GM18907 (cell line): ENCODE results near the gene MYO1D.
"Not testable (repeated sequence)": the region's sequence is repeated elsewhere in the genome, so short reads cannot be mapped to it uniquely, and the experiment has no call there.

Experiments
- ATAC-seq: cut with Tn5 transposase; IDR thresholded peaks from one replicate; pipeline ENCODE4 v1.9.1; 2021; ENCODE audit warnings: mild to moderate bottlenecking, moderate library complexity; ENCODE audit not compliant: unreplicated experiment

Gene MYO1D

GRCh38 chr17:32552280-32552679, 324.6 kb downstream of the MYO1D start:
- no peak for ATAC-seq

- ATAC-seq = peak; percentile 68
These were observed 325.6 kb downstream of the MYO1D start for GRCh38 chr17:32551186-32551955.

GRCh38 chr17:32549559-32549958, 327.4 kb downstream of the MYO1D start:
- no peak for ATAC-seq

- no peak for ATAC-seq
These were observed 330.9 kb downstream of the MYO1D start for GRCh38 chr17:32546031-32546444.

GRCh38 chr17:32542186-32542585, 334.7 kb downstream of the MYO1D start:
- no peak for ATAC-seq

GRCh38 chr17:32541640-32542039, 335.3 kb downstream of the MYO1D start:
- ATAC-seq = no peak

- no peak for ATAC-seq
These were observed 339.9 kb downstream of the MYO1D start for GRCh38 chr17:32536736-32537643.

- ATAC-seq = no peak
These were observed 343.6 kb downstream of the MYO1D start for GRCh38 chr17:32533296-32533695.

- no peak for ATAC-seq
These were observed 347.3 kb downstream of the MYO1D start for GRCh38 chr17:32529604-32530003.

- ATAC-seq = no peak
These were observed 348.1 kb downstream of the MYO1D start for GRCh38 chr17:32528825-32529224.

- ATAC-seq = no peak
These were observed 349.8 kb downstream of the MYO1D start for GRCh38 chr17:32527146-32527545.

GRCh38 chr17:32525122-32525521, 351.8 kb downstream of the MYO1D start:
- ATAC-seq = no peak

GRCh38 chr17:32524553-32524880, 352.4 kb downstream of the MYO1D start:
- not testable (repeated sequence) for ATAC-seq

- ATAC-seq = peak; percentile 47
These were observed 352.9 kb downstream of the MYO1D start for GRCh38 chr17:32523827-32524552.

GRCh38 chr17:32523017-32523680, 353.8 kb downstream of the MYO1D start:
- ATAC-seq = peak; percentile 51

- ATAC-seq = no peak
These were observed 356.1 kb downstream of the MYO1D start for GRCh38 chr17:32520737-32521404.

- ATAC-seq = no peak
These were observed 356.7 kb downstream of the MYO1D start for GRCh38 chr17:32520104-32520701.

GRCh38 chr17:32519228-32520103, 357.5 kb downstream of the MYO1D start:
- ATAC-seq = no peak

- ATAC-seq = no peak
These were observed 358.2 kb downstream of the MYO1D start for GRCh38 chr17:32518646-32519227.
